GM19372 (cell line): Measurements from ENCODE around the gene TRMT1.

Experiments
- ATAC-seq: cut with Tn5 transposase; IDR thresholded peaks from one replicate; pipeline ENCODE4 v1.9.1; 2021; ENCODE audit warnings: mild to moderate bottlenecking, low read depth, moderate library complexity; ENCODE audit not compliant: unreplicated experiment

The TRMT1 gene

DNA sequence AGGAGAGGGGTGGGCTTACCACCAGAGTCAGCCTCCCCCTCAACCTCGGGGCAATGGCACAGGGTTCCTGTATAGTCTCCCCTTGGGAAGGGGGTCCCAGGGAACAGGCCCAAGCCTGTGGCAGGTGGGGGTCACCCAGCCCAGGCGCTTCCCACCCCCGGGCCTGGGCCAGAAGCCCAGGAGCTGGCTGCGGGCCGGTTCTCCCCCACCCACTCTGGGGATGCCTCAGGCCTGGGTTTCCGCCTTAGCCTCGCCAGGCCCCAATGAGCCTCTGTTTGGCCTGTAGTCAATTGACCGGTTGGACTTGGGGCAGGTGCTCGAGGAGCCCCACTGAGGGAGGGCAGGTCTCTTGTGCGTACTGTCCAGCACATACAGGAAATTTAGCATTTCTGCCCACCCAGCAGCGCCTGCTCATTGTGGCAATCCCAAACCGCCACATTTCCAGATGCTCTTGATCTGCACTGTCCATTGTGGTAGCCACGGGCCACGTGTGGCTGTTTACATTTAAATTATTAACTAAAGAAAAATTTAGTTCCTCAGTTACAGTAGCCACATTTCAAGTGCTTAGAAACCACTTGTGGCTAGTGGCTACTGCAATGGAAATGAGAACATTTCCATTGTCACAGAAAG is 23.8 kb downstream of the TRMT1 start:
- no peak for ATAC-seq

DNA sequence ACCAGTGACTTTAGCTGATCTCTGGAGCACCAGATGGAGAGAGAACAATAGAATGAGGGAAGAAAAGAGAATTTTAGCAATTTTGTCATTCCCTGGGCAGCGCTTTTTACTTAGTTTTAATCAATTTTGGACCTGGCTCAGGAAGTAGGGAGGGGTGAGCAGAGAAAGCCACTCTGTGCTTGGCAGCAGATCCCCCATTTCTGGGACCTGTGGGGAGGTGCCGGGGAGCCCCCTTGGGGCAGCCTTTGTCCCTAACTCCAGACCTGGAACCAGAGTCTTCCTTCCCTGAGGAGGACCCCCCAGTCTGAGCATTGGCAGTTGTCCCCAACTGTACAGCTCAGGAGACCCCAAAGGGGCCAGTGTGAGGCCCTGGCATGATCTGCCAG is 24.4 kb downstream of the TRMT1 start:
- ATAC-seq, result no peak

DNA sequence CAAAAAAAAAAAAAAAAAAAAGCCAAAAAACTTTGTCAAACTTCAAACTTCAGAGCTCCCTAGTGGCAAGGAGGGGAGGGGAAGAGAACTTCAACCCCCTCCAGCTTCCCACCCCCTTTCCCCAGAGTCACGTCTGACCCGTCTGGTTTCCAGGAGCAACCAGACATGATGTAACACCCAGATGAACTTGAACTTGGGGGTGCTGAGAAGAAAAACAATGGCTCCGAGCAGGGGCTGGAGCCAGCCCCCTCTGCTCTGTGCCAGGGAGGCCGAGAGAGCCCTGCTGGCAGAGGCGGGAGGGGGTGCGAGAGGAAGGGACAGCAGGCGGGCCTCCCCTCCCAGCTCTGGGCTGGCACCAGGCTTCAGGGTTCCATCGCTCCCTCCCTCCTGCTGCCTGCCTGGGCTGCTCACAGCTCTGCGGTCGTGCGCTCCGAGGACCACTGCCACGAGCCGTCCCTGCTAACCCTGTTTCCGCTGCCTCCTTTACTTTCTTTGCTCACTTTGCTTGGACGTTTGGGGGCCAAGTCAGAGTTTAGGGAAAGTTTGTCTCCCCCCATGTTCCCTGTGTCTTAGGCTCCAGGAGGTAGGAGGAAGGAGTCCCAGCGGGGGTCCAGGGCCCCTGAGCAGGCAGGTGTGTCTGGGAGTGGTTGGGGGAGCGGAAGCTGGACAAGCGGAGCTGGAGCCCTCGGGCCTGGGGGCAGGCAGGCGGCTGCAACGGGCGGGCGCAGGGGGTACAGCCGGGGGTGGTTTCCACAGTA is 25.0 kb downstream of the TRMT1 start:
- ATAC-seq, result no peak

DNA sequence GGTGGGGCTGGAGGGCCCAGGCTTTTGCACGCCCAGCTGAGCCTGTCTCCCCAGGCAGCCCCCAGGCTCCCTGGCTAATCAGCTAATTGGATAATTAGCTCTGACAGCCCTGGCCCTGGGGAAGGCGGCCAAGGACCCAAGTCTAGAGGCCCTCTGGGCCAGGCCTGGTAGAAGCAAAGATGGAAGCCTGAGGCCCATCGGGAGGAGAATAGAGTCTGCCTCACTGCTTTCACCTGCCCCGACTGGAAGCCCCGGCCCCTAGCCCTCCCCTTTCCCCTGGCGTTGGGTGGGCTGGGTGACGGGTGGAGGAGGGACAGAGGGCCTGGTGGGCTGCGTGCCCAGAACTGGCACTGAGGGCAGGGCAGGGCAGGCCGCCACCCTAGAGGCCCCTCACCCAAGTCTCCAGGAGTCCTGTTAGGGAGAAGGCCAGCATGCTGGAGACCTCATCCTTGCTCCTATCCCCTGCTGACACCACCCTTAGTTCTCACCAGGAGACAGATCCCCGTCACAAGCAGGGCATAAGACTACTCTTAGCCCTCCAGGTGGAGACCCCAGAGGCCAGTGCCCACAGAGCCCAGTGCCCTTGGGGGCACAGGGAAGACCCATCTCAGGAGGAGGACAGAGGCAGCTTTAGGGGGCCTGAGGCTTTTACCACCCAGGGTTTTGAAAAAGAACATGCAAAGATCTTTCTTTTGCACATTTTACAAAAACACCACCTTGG is 25.9 kb downstream of the TRMT1 start:
- ATAC-seq, result no peak

DNA sequence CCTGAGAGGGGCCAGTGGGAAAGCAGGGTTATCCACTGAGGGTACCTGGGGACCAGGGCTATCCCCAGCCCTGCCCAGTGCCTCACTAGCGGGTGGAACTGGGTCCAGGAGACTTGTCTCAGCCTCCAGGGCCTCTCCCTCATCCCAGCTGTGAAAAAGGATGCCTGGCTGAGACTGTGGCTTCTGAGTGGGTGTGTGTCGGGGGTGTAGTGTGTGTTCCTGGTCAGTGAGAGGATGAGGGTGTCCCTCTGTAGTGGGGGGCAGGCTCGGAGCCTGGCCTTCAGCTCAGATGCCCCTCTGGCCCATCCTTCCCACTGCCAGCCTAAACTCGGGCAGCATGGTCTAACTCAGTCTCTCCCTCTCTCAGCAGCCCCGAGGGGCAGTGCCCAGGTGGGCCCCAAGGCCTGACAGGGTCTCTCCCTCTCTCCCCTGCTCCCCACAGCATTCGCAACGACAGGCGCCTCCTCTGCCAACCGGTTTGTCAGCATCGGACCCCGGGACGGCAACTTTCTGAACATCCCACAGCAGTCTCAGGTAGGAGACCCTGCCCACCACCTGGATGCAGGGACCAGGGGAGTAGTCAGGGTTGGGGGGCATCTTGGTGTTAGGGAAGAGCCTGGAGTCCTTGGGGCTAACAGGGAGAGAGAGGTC is 26.6 kb downstream of the TRMT1 start:
- ATAC-seq, result no peak

DNA sequence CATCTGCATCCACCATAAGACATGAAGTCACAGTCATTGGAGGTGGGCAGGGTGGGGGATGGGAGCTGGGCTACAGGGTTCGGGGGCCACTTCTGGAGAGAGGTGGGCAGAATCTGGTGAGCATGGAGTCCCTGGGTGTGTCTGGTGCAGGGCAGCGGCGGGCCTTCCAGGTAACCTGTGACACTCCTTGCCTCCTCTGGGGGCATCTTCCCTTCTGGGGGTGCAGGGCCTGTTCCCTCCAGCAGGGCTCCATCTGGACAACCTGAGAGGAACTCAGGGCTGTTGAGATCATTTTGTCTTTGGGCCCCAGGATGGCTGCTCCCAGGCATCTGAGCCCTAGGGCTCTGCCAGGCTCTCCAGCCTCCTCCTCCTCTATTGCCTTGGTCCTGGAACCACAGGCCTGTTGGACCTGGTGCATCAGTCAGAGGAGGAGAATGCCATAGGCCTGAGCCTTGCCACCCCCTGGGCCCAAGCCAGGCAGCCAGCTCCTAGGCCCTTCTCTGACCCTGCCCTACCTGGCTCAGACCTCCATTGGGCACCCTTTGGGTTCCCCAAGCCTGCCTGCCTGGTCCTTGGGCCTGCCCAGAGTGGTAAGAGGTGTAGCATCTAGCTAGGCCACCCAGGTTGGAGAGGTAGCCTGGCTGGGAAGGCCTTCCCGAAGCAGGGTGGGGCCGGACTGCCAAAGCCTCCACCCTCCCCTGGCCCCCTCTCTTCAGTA is 27.2 kb downstream of the TRMT1 start:
- ATAC-seq, result no peak

DNA sequence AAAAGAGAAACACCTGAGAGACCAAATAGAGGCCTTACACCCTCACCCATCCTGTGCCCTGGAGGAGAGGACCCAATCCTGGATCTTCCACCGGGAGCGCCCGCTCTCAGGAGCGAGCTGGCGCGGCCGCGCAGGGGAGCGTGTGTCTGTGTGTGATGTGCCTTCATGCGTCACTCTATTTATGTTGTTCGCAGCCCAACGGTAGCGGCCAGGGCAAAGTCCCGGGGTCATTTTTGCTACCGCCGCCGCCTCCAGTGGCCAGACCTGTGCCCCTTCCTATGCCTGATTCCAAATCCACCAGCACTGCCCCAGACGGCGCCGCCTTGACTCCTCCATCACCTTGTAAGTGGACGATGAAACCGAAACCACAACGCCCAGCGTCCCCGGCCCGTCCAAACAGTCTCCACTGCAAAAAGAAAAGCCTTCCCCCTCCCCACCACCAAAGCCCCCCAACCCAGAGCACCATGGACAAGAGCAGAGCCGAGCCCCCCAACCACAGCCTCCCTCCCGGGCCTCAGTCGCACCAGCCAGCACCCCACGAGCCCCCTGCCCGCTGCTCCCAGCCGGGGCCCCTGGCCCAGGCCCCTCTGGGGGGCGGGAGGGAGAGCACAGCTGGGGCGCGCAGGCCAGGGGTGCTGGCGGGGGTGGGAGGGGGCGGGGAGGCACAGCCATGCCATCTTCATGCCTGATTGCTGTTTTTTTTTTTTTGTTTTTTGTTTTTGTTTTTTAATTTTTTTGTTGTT is 28.6 kb downstream of the TRMT1 start:
- no peak for ATAC-seq

DNA sequence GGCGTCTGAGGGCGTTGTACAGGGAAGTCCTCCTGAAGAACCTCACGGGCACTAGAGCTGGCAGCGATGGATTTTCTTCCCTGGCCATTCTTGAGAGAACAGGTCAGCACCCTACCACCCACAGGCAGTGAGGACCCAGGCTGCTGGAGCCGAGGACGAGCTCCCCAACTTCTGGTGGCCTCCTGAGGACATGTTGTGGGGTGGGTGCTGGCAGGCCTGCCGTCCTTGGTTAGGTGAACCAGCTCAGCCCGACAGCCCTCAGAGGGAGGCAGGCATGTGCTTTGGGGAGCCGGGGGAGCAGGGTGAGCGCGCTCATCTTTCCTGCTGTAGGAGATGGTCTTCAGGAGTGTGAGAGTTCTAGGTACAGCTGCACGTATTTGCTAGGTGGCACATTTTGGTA is 29.2 kb downstream of the TRMT1 start:
- no peak for ATAC-seq

DNA sequence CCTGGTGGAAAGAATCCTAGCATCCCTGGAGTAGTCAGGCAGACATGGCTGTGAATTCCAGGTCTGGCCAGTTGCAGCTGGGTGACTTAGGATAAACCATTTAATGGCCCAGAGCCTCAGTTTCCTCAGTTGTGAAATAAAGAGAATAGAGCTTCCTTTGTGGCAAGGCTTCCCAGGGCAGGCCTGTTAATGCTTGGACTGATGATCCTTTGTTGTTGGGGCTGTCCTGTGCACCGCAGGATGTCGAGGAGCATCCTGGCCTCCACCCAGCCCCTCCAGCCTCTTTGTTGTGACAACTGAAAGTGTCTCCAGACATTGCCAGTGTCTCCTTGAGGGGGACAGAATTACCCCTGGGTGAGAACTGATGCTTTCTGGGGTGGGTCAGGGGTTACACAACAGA is 30.2 kb downstream of the TRMT1 start:
- no peak for ATAC-seq

DNA sequence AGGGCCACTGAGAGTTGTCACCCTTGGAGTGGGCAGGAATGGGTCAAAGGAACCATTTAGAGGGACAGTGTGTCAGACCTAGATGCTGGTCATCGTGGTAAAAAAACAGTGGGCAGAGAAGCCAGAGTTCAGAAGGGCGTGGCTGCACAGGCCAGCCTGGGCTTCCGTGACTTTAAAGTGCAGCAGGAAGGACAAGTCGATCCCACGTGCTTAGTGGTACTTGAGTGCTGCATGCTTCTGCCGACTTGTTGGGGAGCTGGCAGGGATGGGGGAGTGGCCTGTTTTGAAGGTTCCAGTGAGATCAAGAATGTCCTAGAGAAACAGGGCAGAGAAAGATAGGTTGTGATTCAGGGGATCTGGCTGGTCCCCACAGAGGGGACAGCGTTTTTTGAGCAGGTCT is 30.9 kb downstream of the TRMT1 start:
- no peak for ATAC-seq

DNA sequence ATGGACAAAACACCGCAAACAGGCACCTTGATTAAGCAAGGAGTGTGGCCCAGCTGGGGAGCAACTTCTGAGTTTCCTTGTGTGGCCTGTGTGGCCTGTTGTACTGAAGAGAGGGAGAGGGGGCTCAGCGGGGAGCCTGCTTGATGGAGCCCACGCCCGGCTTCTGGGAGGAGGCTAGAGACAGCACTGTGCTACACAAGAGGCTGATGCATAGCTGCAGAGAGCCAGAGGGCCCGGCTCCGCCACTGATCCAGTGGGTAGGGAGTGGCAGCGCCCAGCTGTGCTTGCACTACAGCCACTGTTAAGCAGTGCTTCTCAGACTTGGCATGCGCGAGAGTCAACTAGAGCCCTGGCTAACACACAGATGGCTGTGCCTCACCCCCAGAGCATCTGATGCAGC is 32.9 kb downstream of the TRMT1 start:
- no peak for ATAC-seq

DNA sequence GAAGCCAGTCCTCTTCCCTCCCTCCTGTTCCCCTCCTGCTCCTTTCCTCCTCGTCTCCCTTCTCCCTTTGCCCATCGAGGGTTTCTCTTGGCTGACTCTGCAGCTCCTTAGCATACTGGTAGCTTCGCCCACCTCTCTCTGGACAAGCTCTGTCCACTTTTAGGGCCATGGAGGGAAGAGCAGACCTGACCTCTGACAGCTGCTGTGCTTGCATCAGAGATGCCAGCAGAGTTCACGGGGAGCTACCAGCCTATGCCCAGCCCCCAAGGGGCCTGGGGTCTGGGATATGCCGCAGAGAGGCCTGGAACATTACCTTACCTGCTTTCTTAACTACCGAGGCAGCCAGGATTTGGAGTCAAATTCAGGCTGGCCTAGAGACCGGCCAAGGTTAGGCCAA is 33.5 kb downstream of the TRMT1 start:
- no peak for ATAC-seq

DNA sequence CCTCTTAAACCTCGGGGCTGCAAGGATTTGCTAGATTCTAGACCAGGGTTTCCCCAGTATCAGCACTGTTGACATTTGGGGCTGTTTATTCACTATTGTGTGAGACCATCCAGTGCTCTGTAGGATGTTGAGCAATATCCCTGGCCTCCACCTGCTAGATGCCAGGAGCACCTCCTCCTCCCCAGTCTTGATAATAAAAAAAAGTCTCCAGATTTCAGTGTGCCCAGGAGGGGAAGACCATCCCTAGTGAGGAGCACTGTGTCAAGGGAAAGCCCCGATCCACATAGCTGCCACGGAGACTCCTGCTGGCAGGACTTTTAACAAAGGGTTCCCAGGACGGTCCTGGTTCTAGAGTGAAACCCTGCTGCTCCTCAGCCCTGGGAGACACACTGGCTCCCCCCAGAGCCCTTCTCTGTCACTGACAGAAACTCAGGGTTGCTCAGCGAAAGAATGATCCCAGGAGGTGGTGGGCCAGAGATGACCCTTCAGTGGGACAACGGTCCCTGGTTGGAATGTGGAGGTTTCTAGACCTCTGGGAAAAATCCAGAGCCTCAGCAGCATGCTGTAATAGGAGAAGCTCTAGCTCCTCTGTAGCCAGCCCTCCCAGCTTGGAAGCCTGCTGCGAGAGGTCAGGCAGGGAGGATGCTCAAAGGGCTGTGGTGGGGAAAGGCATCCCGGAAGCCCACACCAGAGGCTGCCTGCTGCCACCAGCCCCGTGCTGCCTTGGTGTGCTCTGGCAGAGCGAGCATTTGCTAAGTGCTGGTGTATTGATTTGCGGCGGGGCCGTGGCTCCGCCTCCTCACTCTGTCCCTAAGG is 34.1 kb downstream of the TRMT1 start:
- ATAC-seq, result no peak

DNA sequence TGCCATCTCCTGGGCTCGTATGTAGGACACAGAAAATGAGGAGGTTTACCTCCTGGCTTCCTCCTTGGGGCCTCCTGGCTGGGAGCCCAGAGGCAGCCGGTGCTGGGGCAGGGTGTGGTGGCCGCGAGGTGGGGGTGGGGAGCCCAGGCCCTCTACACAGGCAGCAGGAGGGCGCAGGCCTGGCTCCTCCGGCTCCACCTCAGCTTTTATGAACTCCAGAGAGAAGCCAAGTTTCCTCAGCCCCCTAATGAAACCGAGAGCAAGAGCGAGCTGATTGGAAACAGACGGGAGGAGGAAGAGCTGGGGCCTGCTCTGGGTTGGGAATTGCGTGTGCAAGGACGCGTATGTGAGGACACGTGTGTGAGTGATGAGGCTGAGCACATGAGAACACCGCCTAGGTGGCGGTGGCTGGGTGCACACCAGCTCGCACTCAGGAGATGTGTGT is 37.0 kb downstream of the TRMT1 start:
- ATAC-seq, result no peak

DNA sequence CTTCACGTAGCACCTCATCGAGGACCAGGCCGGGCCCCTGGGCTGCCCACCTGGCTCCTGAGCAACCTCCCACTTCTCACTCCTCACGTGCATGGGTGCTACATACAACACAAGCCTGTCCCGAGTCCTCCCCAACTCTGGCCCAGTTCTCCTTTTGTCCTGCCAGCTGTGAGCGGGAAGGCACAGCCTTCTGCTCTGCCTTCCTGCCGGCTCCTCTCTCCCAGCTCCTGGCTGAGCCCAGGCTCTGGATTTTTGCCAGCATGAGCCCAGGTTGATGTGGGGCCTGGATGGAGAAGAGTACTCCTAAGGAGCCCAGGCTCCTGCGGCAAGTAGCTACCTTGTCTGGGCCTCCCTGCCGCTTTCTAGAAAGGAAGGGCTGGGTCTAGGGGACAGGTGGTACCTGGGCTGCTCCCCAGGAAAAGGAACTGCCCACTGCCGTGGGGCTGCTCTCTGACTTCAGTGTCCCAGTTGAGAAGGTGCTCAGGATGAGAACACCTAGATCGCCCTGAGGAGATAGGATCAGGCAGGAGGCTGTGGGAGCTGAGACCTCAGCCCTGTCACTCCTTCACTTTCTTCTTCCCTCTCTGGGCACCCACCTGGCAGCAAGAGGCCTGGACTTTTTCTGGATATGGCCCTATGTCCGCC is 37.5 kb downstream of the TRMT1 start:
- ATAC-seq, result no peak

DNA sequence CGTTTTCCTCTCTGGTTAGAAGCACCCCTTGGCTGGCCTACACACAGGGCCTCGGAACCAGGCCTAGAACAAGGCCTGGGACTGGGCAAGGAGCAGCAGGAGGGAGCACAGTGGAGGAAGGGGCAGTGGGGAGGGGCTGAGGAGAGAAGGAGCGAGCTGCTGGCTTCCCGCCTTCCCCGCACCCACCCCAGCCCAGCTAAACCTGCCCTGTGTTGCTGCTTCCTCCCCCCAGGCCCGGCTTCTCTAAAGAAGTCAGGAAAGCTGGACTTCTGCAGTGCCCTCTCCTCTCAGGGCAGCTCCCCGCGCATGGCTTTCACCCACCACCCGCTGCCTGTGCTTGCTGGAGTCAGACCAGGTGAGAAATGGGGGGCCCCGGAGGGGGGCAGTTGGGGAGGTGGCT is 38.2 kb downstream of the TRMT1 start:
- ATAC-seq, result no peak

DNA sequence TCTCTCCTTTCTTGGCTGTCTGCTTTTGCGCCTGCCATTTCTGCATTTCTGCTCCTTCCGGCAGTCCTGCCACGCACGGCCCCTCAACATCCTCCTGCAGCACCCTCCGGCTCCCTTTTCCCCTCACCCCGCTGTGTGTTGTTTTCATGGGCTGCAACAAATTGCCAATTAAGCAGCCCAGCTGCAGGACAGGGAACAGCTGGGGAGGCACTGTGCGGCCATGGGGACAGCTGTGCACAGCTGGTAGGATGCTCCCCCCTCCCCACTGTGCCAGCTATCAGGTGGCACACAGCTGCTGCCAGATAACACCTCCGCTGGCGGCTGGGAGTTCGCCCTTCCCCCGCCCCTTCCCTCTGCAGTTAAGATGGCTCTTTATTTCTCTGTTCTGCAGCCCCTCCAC is 39.3 kb downstream of the TRMT1 start:
- no peak for ATAC-seq

DNA sequence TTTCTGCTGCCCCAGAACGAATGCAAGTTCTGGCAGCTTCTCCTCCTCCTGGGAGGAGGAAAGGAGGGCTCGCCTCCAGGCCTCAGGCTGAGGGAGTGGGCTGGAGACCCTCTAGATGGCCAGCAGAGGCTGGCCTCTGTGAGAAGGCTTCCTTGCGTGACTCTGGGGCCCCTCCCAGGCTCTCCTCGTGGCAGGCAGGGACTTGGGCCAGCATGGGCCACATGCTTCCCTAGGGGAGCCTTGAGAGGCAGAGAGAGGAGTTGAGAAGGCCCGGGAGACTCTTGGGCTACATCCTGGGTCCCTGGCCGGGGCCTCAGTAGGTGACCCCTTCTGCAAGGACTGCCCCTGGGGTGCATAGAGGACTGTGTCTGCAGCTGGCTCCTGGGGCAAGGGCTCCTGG is 39.8 kb downstream of the TRMT1 start:
- no peak for ATAC-seq

DNA sequence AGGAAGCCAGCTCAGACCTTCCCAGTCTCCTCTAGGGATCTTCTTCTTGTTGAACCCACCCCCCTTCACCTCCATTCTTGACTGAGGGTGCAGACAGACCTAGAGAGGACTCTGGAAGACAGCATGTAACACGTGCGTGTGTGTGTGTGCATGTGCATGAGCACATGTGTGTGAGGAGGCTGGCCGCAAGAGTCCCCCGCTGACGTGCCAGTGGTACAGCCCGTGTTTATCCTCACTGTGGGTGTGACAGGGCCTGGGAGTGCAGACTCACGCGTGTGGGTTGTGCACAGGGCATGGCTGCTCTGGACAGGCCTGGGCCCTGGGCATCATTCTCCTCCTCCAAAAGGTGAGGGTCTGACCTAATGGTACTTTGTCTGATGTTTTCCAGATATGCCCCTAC is 40.2 kb downstream of the TRMT1 start:
- no peak for ATAC-seq
